SK-N-DZ (cell line): ENCODE results near the gene RCC1.
"Not testable (repeated sequence)": the region's sequence is repeated elsewhere in the genome, so short reads cannot be mapped to it uniquely, and the experiment has no call there.

Experiments
- DNase-seq: peaks from one replicate; pipeline ENCODE4 v3.0.0-alpha.2; 2015; ENCODE audit warnings: low spot score
- small RNA-seq, 2 experiments: library from RNA; depleted of rRNA; stranded (forward); fragments of <200 nt; gene quantifications; one replicate each; pipeline ENCODE3, GENCODE V24; 2014

Gene RCC1

GRCh38 chr1:28586585-28587391, 80.9 kb downstream of the RCC1 start:
- DNase-seq = not testable (repeated sequence)

Small RNA genes lying within 50 kb of the gene (small RNA-seq; reads per million reads assigned to genes)
- gene RNU6ATAC27P = 0.03 to 0.22 reads per million in 2 experiments
- gene SNORA16A = 0 reads per million in 2 experiments
- gene SNORA44 = 0 reads per million in 2 experiments
- gene SNORA61 = 0 reads per million in 2 experiments
- gene SNORA73A = 0 reads per million in 2 experiments
- 3.9 to 16.0 reads per million in 2 experiments for gene SNORA73B
- 204 to 5,588 reads per million in 2 experiments for gene SNORD99
